ENCODE results near the gene DPPA4. TPM values are rescaled to one million over a fixed set of nuclear protein-coding genes. Genes with fewer than 3 reads are reported as not detected.
"Not testable (repeated sequence)": the region's sequence is repeated elsewhere in the genome, so short reads cannot be mapped to it uniquely, and the experiment has no call there.

The DPPA4 gene
- total RNA-seq, 1 donor from 2014 or later: not detected

DNA sequence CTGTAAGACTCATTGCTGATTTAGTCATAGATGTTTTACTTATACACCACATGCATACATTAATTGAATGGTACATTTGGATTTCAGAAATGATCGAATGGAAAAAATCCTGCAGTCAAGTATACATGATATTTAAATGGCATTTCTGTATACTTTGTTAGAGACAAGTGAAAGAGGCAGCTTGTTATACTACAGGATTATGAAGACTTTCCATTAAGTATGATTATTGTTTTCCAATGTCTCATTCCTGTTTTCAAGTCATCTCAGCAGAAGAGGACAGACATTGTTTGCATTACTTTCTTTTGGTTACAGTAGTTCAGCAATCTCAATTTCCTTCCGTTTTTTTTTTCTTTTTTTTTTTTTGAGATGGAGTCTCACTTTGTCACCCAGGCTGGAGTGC lies 36.6 kb upstream of the DPPA4 start:
- DNase-seq (ENCODE audit: low read depth): no peak
- TF ChIP-seq, protein P1, sequence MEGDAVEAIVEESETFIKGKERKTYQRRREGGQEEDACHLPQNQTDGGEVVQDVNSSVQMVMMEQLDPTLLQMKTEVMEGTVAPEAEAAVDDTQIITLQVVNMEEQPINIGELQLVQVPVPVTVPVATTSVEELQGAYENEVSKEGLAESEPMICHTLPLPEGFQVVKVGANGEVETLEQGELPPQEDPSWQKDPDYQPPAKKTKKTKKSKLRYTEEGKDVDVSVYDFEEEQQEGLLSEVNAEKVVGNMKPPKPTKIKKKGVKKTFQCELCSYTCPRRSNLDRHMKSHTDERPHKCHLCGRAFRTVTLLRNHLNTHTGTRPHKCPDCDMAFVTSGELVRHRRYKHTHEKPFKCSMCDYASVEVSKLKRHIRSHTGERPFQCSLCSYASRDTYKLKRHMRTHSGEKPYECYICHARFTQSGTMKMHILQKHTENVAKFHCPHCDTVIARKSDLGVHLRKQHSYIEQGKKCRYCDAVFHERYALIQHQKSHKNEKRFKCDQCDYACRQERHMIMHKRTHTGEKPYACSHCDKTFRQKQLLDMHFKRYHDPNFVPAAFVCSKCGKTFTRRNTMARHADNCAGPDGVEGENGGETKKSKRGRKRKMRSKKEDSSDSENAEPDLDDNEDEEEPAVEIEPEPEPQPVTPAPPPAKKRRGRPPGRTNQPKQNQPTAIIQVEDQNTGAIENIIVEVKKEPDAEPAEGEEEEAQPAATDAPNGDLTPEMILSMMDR (IDR thresholded peaks at IDR 0.05; ENCODE audit: insufficient read depth, low read length, poor library complexity, severe bottlenecking): no peak
- Histone ChIP-seq H3K4me3 (ENCODE audit: low read depth, low read length) (no peak overlapping the region), H3K36me3 (ENCODE audit: control insufficient read depth, insufficient read depth, low read length) (no peaks in the 10 kb centered on the region), H3K27me3 (ENCODE audit: control insufficient read depth, insufficient read depth, low read length) (no peaks in the 10 kb centered on the region)

GRCh38 chr3:109372639-109373038 lies 35.3 kb upstream of the DPPA4 start:
- H3K27me3 ChIP-seq (ENCODE audit: control insufficient read depth, insufficient read depth, low read length): no peaks in the 10 kb centered on the region
- H3K36me3 ChIP-seq (ENCODE audit: control insufficient read depth, insufficient read depth, low read length): no peaks in the 10 kb centered on the region
- TF ChIP-seq, protein P1 (IDR thresholded peaks at IDR 0.05; ENCODE audit: insufficient read depth, low read length, poor library complexity, severe bottlenecking): no peak
- no peak overlapping the region for H3K4me3 ChIP-seq (ENCODE audit: low read depth, low read length)
- no peak for DNase-seq (ENCODE audit: low read depth)

- no peaks in the 10 kb centered on the region for H3K36me3 ChIP-seq (ENCODE audit: control insufficient read depth, insufficient read depth, low read length)
- H3K27me3 ChIP-seq (ENCODE audit: control insufficient read depth, insufficient read depth, low read length): no peaks in the 10 kb centered on the region
- TF ChIP-seq, protein P1 (IDR thresholded peaks at IDR 0.05; ENCODE audit: insufficient read depth, low read length, poor library complexity, severe bottlenecking): peak; percentile 44
- H3K4me3 ChIP-seq (ENCODE audit: low read depth, low read length): no peak overlapping the region
- DNase-seq (ENCODE audit: low read depth): no peak
Observed at GRCh38 chr3:109369510-109369909, 32.2 kb upstream of the DPPA4 start.

DNA sequence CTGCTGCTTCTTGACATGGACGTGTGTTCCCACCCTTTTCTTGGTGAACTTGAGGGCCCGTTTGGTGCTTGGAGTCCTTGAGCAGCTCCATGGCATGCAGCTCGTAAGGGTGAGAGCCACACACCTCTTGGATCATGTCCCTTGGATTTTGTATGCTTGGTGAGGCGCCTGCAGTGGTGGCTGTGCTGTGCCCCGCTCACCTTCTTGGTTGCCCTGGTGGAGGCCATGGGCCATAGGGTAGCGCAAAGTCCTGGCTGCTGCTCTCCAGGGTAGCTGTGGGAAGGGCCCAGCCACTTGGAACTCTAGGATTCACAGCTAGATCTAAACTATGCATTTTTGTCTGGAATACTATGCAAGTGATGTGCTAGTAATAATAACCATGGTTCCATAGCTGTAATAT lies 26.7 kb upstream of the DPPA4 start:
- no peak for DNase-seq (ENCODE audit: low read depth)
- no peak overlapping the region for H3K4me3 ChIP-seq (ENCODE audit: low read depth, low read length)
- no peaks in the 10 kb centered on the region for H3K36me3 ChIP-seq (ENCODE audit: control insufficient read depth, insufficient read depth, low read length)
- TF ChIP-seq, protein P1 (IDR thresholded peaks at IDR 0.05; ENCODE audit: insufficient read depth, low read length, poor library complexity, severe bottlenecking): no peak
- no peaks in the 10 kb centered on the region for H3K27me3 ChIP-seq (ENCODE audit: control insufficient read depth, insufficient read depth, low read length)

- no peak for DNase-seq (ENCODE audit: low read depth)
- H3K36me3 ChIP-seq (ENCODE audit: control insufficient read depth, insufficient read depth, low read length): no peaks in the 10 kb centered on the region
- TF ChIP-seq, protein P1 (IDR thresholded peaks at IDR 0.05; ENCODE audit: insufficient read depth, low read length, poor library complexity, severe bottlenecking): no peak
- no peaks in the 10 kb centered on the region for H3K27me3 ChIP-seq (ENCODE audit: control insufficient read depth, insufficient read depth, low read length)
- no peak overlapping the region for H3K4me3 ChIP-seq (ENCODE audit: low read depth, low read length)
Observed at GRCh38 chr3:109363634-109364033, 26.3 kb upstream of the DPPA4 start.

DNA sequence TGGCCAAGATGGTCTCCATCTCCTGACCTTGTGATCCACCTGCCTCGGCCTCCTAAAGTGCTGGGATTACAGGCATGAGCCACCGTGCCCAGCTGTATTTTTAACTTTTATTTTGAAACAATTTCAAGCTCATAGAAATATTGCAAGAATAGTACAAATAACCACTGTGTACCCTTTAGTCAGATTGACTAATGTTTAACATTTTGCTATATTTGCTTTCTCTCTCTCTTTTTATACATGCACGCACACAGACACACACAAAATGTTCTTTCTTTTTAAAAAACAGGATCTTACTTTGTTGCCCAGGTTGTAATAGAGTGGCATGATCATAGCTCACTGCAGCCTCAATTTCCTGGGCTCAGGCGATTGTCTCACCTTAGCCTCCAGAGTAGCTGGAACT lies 25.5 kb upstream of the DPPA4 start:
- no peaks in the 10 kb centered on the region for H3K27me3 ChIP-seq (ENCODE audit: control insufficient read depth, insufficient read depth, low read length)
- H3K4me3 ChIP-seq (ENCODE audit: low read depth, low read length): no peak overlapping the region
- no peaks in the 10 kb centered on the region for H3K36me3 ChIP-seq (ENCODE audit: control insufficient read depth, insufficient read depth, low read length)
- TF ChIP-seq, protein P1 (IDR thresholded peaks at IDR 0.05; ENCODE audit: insufficient read depth, low read length, poor library complexity, severe bottlenecking): no peak
- DNase-seq (ENCODE audit: low read depth): no peak

DNA sequence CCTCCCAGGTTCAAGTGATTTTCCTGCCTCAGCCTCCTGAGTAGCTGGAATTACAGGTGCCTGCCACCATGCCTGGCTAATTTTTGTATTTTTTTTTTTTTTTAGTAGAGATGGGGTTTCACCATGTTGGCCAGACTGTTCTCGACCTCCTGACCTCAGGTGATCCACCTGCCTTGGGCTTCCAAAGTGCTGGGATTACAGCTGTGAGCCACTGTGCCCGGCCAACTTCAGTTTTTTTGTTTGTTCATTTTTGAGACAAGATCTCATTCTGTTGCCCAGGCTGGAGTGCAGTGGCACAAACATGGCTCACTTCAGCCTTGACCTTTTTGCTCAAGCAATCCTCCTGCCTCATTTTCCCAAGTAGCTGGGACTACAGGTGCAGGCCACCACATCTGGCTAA lies 21.5 kb upstream of the DPPA4 start:
- H3K36me3 ChIP-seq (ENCODE audit: control insufficient read depth, insufficient read depth, low read length); H3K4me3 ChIP-seq (ENCODE audit: low read depth, low read length); H3K27me3 ChIP-seq (ENCODE audit: control insufficient read depth, insufficient read depth, low read length); DNase-seq (ENCODE audit: low read depth): not testable (repeated sequence)

All from kidney epithelial cell (primary cell).